ENCODE measurements around the gene KIAA0753. TPM values are rescaled to one million over a fixed set of nuclear protein-coding genes. Genes with fewer than 3 reads are reported as not detected.

The KIAA0753 gene
- total and polyA plus RNA-seq, 2 of the 13 experiments (the other 11 are each of a cell fraction or from before 2014, with no cell fraction given): 5.2 to 9.1 TPM

- TF ChIP-seq ZBTB46 (CRISPR knock-in tag; IDR thresholded peaks at IDR 0.05; ENCODE audit: borderline replicate concordance) (peak; percentile 62; the same call in 1 of the 2 replicates), ZFP36L1 (CRISPR knock-in tag; IDR thresholded peaks at IDR 0.05) (peak; percentile 98; the same call in 1 of the 2 replicates), SALL1 (CRISPR knock-in tag; IDR thresholded peaks at IDR 0.05) (peak; percentile 88), KLF6 (CRISPR knock-in tag; IDR thresholded peaks at IDR 0.05) (peak; percentile 96), SNAPC4 (CRISPR knock-in tag; IDR thresholded peaks at IDR 0.05) (peak; percentile 97), HMG20B (CRISPR knock-in tag; conservative IDR thresholded peaks at IDR 0.05) (no peak), RBAK (CRISPR knock-in tag; IDR thresholded peaks at IDR 0.05) (no peak), ZHX2 (IDR thresholded peaks at IDR 0.05; ENCODE audit: low read depth) (no peak), ZHX2 (CRISPR knock-in tag; IDR thresholded peaks at IDR 0.05; ENCODE audit: borderline replicate concordance) (peak; percentile 92; the same call in 1 of the 2 replicates), ARID4A (CRISPR knock-in tag; IDR thresholded peaks at IDR 0.05; ENCODE audit: borderline replicate concordance) (peak; percentile 67), KDM2A (CRISPR knock-in tag; IDR thresholded peaks at IDR 0.05; ENCODE audit: borderline replicate concordance, low read depth) (peak; percentile 76; the same call in 1 of the 2 replicates), NFE2 (CRISPR knock-in tag; IDR thresholded peaks at IDR 0.05) (peak; percentile 57; the same call in 1 of the 2 replicates)
These were observed 11.5 kb upstream of the KIAA0753 start (continued) for GRCh38 chr17:6651919-6652452.
